ENCODE results near the gene IRS4. TPM values are rescaled to one million over a fixed set of nuclear protein-coding genes. Genes with fewer than 3 reads are reported as not detected.

The IRS4 gene
- total and polyA plus RNA-seq, 3 donors from 2014 or later = 0.29 to 0.55 (median 0.31) TPM

DNA sequence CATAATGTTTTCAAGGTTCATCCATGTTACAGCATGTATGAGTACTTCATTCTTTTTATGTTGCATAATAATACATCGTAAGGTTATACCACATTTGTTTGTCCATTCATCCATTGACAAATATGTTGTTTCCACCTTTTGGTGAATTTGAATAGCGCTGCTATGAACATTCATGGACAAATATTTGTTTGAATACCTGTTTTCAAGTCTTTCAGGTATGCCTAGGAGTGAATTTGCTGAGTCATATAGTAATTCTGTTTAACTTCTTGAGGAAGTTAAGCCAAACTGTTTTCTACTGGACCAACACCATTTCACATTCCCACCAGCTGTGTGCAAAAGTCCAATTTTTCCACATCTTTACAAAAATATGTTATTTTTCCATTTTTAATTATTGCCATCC lies 31.5 kb downstream of the IRS4 start:
- Histone ChIP-seq H3K27ac (no peak overlapping the region), H3K36me3 (ENCODE audit: low read depth, missing control alignments) (no peaks in the 10 kb centered on the region), H3K4me1 (no peaks in the 10 kb centered on the region), H3K9me3 (no peaks in the 10 kb centered on the region), H3K4me3 (no peak overlapping the region), H3K27me3 (no peaks in the 10 kb centered on the region)
- 93 to 100% methylated on average over 2 of the region's 2 CpGs for WGBS, 2 donors
- intact Hi-C loops (cut with DNase I; ENCODE audit: low total_unique reads) = no loop called here
- TF ChIP-seq, protein P1, sequence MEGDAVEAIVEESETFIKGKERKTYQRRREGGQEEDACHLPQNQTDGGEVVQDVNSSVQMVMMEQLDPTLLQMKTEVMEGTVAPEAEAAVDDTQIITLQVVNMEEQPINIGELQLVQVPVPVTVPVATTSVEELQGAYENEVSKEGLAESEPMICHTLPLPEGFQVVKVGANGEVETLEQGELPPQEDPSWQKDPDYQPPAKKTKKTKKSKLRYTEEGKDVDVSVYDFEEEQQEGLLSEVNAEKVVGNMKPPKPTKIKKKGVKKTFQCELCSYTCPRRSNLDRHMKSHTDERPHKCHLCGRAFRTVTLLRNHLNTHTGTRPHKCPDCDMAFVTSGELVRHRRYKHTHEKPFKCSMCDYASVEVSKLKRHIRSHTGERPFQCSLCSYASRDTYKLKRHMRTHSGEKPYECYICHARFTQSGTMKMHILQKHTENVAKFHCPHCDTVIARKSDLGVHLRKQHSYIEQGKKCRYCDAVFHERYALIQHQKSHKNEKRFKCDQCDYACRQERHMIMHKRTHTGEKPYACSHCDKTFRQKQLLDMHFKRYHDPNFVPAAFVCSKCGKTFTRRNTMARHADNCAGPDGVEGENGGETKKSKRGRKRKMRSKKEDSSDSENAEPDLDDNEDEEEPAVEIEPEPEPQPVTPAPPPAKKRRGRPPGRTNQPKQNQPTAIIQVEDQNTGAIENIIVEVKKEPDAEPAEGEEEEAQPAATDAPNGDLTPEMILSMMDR (IDR thresholded peaks at IDR 0.05) = no peak
- TF ChIP-seq POLR2A (IDR thresholded peaks at IDR 0.05) = no peak
- no peak for DNase-seq

- no peaks in the 10 kb centered on the region for H3K36me3 ChIP-seq (ENCODE audit: low read depth, missing control alignments)
- H3K4me1 ChIP-seq = no peaks in the 10 kb centered on the region
- no peak overlapping the region for H3K27ac ChIP-seq
- intact Hi-C loops (cut with DNase I; ENCODE audit: low total_unique reads) = no loop called here
- DNase-seq = no peak
- no peak overlapping the region for H3K4me3 ChIP-seq
- TF ChIP-seq POLR2A (IDR thresholded peaks at IDR 0.05) = no peak
- TF ChIP-seq, protein P1 (IDR thresholded peaks at IDR 0.05) = no peak
- 50 to 61% methylated on average over 1 of the region's 1 CpG for WGBS, 2 donors
- no peaks in the 10 kb centered on the region for H3K27me3 ChIP-seq
- no peaks in the 10 kb centered on the region for H3K9me3 ChIP-seq
Observed at GRCh38 chrX:108702530-108702929, 33.8 kb downstream of the IRS4 start.

DNA sequence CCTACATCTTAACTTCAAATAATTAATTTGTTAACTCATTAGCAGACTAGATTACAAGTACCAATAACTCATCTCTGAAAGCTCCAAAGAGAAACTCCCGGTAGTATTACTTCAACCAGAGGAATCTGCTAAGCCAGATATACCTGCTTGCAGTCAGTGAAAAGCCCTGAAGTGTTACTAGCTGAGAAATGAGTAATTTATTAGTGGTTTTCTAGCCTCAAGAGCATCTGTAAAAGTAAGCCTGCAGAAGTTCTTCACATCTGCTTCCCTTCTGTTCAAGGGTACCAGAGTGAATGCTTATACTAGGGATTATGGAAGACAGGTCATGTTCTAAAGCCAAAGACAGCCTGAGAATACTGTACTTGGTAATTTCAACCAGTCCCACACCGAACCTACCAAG lies 34.7 kb downstream of the IRS4 start:
- WGBS, 2 donors = 77 to 83% methylated on average over 1 to 2 of the region's 2 CpGs
- no peak for DNase-seq
- Histone ChIP-seq H3K36me3 (ENCODE audit: low read depth, missing control alignments) (no peaks in the 10 kb centered on the region), H3K4me3 (no peak overlapping the region), H3K27me3 (no peaks in the 10 kb centered on the region), H3K4me1 (no peaks in the 10 kb centered on the region), H3K9me3 (no peaks in the 10 kb centered on the region), H3K27ac (no peak overlapping the region)
- TF ChIP-seq, protein P1 (IDR thresholded peaks at IDR 0.05) = no peak
- no peak for TF ChIP-seq POLR2A (IDR thresholded peaks at IDR 0.05)
- intact Hi-C loops (cut with DNase I; ENCODE audit: low total_unique reads) = no loop called here

- intact Hi-C loops (cut with DNase I; ENCODE audit: low total_unique reads) = no loop called here
- Histone ChIP-seq H3K9me3 (no peaks in the 10 kb centered on the region), H3K4me3 (no peak overlapping the region), H3K4me1 (no peaks in the 10 kb centered on the region), H3K27me3 (no peaks in the 10 kb centered on the region), H3K27ac (no peak overlapping the region), H3K36me3 (ENCODE audit: low read depth, missing control alignments) (no peaks in the 10 kb centered on the region)
- TF ChIP-seq POLR2A (IDR thresholded peaks at IDR 0.05) = no peak
- TF ChIP-seq, protein P1 (IDR thresholded peaks at IDR 0.05) = peak in 1 of 3 experiments; percentile 6
- DNase-seq = no peak
- 20 to 38% methylated on average over 1 of the region's 1 CpG for WGBS, 2 donors
Observed at GRCh38 chrX:108699368-108699767, 37.0 kb downstream of the IRS4 start.

DNA sequence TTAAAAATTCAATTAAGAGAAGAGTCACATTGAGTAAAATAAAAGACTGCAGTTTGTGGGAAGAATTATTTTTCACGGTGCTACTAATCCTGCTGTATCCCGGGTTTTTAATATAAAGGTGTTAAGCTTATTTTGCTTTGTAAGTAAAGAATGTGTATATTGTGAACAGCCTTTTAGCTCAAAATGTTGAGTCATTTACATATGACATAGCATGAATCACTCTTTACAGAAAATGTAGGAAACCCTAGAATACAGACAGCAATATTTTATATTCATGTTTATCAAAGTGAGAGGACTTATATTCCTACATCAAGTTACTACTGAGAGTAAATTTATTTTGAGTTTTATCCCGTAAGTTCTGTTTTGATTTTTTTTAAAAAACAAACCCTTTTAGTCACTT lies 39.7 kb downstream of the IRS4 start:
- Histone ChIP-seq H3K36me3 (ENCODE audit: low read depth, missing control alignments) (no peaks in the 10 kb centered on the region), H3K4me1 (no peaks in the 10 kb centered on the region), H3K9me3 (no peaks in the 10 kb centered on the region), H3K27me3 (no peaks in the 10 kb centered on the region), H3K4me3 (no peak overlapping the region), H3K27ac (no peak overlapping the region)
- no peak for TF ChIP-seq POLR2A (IDR thresholded peaks at IDR 0.05)
- TF ChIP-seq, protein P1 (IDR thresholded peaks at IDR 0.05) = no peak
- DNase-seq = no peak
- intact Hi-C loops (cut with DNase I; ENCODE audit: low total_unique reads) = no loop called here
- 88 to 92% methylated on average over 3 of the region's 3 CpGs for WGBS, 2 donors
